Activated CD8-positive, alpha-beta memory T cell treated with anti-CD3 and anti-CD28 coated beads, Interleukin-2, amount 50 U/mL, for 4 hours (primary cell): ENCODE data around the gene TUBE1.

Experiments
- DNase-seq: peaks from one replicate; pipeline ENCODE4 v3.0.0-alpha.2; 2020

The TUBE1 gene

GRCh38 chr6:112033791-112034615, 53.3 kb downstream of the TUBE1 start:
- no peak for DNase-seq

GRCh38 chr6:112032728-112033127, 54.6 kb downstream of the TUBE1 start:
- no peak for DNase-seq

- no peak for DNase-seq
These were observed 55.3 kb downstream of the TUBE1 start for GRCh38 chr6:112031960-112032359.

GRCh38 chr6:112030961-112031660, 56.2 kb downstream of the TUBE1 start:
- DNase-seq, result no peak

- no peak for DNase-seq
These were observed 56.9 kb downstream of the TUBE1 start for GRCh38 chr6:112030206-112030960.

- DNase-seq, result peak; percentile 68
These were observed 58.0 kb downstream of the TUBE1 start for GRCh38 chr6:112029045-112029822.

GRCh38 chr6:112027942-112028674, 59.2 kb downstream of the TUBE1 start:
- no peak for DNase-seq

GRCh38 chr6:112026933-112027332, 60.3 kb downstream of the TUBE1 start:
- no peak for DNase-seq

- DNase-seq, result no peak
These were observed 62.8 kb downstream of the TUBE1 start for GRCh38 chr6:112024464-112024863.

GRCh38 chr6:112022749-112023148, 64.5 kb downstream of the TUBE1 start:
- DNase-seq, result no peak

GRCh38 chr6:112021691-112022310, 65.5 kb downstream of the TUBE1 start:
- no peak for DNase-seq
